Muscle of back (tissue), 11 donors: ENCODE measurements around the gene USP25. TPM values are rescaled to one million over a fixed set of nuclear protein-coding genes. Genes with fewer than 3 reads are reported as not detected.

Experiments
- DNase-seq, 3 donors: peaks; one replicate each; pipeline versions ENCODE4 v3.0.0 to v3.0.0-alpha.2; 2013
- polyA plus RNA-seq, 10 donors: library from polyadenylated mRNA; unstranded; fragments of 120-200 nt; gene quantifications; one replicate each; pipeline ENCODE4 v1.2.1, GENCODE V29; 2013; ENCODE audit not compliant: insufficient read length in 10 of 10

USP25 gene
- polyA plus RNA-seq, 10 donors: 30.3 to 58.4 (median 47.0) TPM

DNA sequence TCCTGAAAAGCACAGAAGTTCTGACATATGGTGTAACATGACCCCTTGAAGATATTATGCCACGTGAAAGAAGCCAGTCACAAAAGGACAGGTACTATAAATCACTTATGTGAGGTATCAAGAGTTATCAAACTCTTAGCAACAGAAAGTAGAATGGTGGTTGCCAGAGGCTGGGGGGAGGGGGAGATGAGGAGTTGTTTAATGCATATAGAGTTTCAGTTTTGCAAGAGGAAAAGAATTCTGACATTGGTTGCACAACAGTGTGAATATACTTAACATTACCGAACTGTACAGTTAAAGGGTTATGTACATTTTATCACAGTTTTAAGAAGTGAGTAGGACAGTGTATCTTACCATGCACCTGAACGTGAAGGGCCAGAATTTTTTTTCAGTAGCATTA is 80.0 kb downstream of the USP25 start:
- DNase-seq: no peak

DNA sequence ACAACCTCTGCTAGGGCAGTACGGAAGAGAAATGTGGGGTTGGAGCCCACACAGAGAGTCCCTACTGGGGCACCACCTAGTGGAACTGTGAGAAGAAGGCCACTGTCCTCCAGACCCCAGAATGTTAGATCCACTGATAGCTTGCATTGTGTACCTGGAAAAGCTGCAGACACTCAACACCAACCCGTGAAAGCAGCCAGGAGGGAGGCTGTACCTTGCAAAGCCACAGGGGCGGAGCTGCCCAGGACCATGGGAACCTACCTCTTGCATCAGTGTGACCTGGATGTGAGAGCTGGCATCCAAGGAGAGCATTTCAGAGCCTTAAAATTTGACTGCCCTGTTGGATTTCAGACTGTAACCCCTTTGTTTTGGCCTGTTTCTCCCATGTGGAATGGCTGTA is 85.5 kb downstream of the USP25 start:
- DNase-seq: no peak

DNA sequence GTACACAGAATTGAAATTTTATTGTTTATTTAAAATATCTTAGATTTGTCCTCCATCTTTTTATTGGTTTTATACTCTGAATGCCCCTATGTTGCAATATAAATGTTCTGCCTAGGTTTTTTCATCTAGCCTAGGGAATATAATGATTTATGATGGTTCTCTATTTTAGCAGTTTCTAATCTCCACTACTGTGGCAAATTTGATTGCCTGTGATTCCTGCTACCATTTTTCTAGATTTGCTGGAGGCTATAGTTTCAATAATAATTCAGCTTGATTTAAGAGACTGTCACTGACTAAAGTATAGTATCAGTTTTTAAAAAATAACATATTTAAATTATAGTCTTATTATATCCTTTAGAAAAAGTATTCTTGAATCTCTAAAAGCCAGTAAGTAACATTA is 90.5 kb downstream of the USP25 start:
- DNase-seq: no peak

DNA sequence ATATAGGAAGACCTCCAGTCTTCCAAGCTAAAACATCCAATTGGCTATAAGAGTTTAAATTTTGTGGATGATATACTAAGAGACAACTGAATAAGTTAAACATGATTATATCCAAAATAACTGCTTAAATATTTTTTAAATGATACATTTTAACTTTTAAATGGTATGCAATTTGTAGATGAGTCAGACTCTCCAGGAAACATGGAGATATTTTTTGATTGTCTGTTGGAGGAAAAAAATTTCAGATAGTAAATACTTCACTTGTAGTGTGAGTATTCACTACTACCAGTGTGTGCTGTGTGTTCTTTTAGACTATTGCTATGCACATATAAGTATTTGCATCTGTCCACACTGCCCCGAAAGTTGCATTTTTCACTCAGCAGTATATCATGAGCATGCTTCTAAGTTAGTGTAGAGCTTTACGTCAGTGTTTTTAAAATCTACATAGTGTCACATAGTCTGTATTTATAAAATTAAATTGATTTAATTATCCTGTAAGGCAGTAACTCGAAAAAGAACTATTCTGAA is 91.1 kb downstream of the USP25 start:
- DNase-seq: no peak

DNA sequence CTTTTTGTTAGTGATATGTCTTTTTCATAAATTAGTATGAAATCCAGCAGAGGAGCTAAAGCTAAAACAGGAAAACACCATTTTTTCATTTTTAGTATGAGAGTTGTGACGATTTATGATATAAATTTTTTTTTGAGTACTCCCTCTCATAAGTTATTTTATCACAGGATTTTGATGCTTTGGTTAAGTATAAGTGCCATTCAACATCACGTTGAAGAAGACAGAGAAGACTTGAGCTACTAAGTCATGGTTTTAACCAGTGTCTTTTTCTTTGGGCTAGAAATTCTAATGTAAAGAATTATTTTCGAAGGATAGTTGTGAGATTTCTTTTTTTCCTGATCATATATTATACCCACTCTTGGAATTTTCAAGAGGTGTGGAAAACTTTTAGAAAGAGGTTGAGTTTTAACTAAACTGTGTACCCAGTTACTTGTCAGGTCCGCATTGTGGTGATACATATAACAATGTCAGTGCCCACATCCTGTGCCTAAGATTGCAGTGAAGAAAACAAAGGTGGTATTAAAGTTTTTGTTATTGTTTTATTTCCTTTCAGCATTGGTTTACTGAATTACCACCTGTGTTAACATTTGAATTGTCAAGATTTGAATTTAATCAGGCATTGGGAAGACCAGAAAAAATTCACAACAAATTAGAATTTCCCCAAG is 93.8 kb downstream of the USP25 start:
- DNase-seq: no peak

DNA sequence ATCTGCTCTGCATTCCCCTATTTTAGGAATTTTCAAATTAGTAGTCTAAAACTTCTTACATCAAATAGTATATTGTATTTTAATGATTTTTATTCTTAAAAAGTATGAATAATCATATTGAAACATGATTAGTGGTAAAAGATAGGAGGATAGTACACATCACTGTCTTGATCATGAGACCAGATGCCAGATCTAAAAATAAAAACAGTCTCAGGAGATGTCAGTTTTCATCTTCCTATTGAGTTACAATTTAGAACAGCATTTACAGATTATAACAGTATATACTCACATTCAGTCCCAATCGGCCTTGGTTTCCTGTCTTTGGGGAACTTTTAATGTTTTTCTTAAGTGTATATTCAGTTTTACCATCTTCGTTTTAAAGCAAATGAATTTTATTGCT is 95.9 kb downstream of the USP25 start:
- DNase-seq: peak in 1 of 3 donors; percentile 20

DNA sequence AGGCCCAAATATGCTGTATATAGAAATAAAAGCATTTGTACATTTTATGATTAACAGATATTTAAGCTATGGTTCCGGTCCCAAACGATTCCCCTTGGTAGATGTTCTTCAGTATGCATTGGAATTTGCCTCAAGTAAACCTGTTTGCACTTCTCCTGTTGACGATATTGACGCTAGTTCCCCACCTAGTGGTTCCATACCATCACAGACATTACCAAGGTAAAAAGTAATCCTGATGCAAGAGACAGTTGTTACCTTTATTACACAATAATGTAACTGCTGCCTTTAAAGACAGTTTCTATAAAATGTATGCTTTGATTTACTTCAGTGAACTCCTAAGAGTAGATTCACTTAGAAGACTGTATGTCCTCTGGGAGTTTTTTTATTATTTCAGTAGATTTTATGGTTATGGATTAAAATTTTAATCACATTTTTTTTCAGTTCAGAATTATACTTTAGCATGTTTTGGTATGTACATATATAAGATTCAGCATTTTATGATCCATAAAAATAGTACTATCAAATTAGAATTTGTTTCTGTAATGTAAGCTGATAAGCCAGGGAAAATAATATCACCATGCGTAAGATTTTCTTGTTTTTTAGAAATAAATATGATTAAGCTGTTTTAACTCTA is 96.5 kb downstream of the USP25 start:
- peak in 2 of 3 donors; percentile 27 to 55 for DNase-seq

DNA sequence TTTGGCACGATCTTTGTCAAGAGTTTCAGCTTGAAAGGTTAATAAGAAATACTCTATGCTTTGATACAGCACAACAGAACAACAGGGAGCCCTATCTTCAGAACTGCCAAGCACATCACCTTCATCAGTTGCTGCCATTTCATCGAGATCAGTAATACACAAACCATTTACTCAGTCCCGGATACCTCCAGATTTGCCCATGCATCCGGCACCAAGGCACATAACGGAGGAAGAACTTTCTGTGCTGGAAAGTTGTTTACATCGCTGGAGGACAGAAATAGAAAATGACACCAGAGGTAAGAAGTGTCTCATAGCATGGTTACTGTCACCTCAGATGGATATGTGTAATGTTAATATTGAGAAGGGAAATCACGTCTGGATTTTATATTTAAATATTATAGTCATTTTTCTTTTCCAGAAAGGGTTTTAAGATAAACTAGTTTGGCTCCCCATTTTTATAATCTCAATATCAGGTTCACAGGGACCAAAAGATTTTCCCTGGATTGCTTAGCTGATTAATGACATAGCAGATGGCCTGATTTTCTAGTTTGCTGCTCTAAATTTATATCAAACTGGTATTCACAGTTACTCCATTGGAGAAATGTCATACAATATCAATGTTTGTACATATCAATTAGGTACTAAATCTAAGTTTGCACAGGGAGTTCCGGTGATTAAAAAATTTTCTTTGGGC is 97.3 kb downstream of the USP25 start:
- peak in 2 of 3 donors; percentile 22 to 27 for DNase-seq

DNA sequence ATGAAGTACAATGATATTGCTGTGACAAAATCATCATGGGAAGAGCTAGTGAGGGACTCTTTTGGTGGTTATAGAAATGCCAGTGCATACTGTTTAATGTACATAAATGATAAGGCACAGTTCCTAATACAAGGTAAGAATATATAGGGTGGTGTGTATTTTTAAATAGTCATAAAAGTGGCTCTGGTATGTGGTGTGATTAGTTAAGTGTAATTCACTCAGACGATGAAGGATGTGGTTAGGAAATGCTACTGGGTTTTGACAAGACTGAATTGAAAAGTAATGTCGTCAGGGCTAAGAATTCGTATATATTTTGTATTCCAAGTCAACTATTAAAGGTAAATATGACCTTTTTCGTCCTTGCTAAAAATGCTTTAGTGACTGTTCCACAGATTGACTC is 101.7 kb downstream of the USP25 start:
- DNase-seq: no peak

DNA sequence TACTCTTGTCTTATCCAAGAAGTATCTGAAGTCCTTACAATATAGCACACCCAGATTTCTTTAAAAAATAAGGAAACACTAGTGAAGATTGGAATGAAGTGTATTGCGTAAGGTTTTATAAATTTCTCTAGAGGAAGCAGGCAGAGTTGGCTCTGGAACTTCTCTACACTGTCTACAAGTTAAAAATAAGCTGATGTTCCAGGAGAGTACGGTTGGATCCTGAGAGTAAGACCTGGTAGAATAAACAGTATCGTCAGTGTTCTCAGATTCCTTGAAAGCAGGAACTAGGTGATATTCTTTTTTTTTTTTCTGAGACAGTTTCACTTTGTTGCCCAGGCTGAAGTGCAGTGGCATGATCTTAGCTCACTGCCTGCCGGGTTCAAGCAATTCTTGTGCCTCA is 107.9 kb downstream of the USP25 start:
- DNase-seq: peak in 1 of 3 donors; percentile 40

DNA sequence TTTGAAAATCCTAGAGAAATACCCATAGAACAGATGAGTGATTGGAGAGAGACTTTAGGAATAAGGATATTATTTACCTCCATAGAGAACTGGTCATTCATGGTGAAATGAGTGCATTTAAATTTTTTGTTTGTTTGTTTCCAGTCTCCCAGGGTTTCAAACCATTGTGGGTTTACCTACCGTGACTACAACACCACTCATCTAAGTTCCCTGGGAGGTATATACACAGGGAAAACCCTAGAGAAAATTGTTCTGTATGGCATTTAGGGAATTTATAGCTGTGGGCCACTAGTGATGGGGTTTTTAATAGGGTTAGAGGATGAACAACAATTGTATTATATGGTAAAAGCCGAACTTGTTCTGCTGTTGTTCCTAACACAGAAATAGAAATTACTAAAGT is 109.2 kb downstream of the USP25 start:
- no peak for DNase-seq

DNA sequence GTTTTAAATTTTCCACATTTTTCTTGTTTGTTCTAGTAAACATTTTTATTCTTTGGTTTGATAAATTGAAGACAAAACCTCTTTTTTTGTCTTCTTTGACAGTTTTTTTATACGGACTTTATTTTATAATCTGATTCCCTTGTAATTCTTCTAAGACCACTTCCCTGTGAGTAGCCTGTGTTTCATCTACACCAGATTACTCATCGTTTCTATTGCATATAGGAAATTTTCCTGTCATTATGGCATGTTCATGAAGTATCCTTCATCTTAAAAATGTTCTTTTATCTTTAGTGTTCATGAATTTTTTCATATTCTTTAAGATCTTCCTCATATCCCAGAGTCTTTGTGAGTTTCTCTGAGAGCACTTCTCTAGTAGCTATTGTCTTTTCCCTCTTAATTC is 109.8 kb downstream of the USP25 start:
- no peak for DNase-seq

DNA sequence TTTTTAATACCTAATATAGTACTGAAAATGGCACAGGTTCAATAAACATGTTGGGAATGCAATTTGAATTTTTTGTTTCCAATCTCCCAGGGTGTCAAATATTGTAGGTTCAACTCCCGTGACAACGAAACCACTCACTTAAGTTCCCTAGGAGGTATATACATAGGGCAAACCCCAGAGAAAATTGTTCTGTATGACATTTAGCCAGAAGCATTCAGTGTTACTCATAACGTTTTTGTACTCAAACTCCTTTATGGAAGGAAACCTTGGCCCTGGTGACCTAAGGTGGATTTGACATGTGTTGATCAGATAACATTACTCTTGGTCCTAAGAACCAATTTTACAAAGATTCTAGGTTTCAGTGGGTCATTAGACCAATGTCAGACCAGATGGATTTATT is 110.6 kb downstream of the USP25 start:
- no peak for DNase-seq

DNA sequence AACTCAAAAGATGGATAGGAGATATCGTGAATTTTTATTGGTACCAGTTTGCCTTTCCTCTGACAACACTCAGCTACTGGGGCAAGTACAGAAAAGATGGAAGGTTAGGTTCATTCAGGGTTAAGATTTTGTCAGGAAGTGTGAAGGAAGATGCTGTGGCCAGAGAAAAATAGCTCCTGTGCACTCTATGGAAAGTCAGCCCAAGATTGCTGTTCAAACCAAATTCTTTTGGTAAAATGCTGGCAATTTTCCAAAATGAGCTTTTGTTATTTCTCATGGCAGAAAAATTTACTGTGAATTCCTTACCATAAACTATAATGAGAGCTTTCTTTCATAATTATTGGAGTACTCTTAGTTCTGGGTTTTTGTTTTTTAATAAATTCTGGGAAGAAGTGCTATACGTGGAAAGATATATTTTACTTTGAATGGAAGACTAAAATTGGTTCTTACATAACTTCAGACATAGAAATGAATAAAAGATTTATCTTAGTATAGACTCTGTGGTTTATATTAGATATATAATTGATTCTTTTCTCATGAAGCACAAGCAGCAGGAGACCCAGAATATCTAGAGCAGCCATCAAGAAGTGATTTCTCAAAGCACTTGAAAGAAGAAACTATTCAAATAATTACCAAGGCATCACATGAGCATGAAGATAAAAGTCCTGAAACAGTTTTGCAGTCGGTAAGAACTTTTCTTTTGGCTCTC is 112.2 kb downstream of the USP25 start:
- peak in 1 of 3 donors; percentile 68 for DNase-seq

DNA sequence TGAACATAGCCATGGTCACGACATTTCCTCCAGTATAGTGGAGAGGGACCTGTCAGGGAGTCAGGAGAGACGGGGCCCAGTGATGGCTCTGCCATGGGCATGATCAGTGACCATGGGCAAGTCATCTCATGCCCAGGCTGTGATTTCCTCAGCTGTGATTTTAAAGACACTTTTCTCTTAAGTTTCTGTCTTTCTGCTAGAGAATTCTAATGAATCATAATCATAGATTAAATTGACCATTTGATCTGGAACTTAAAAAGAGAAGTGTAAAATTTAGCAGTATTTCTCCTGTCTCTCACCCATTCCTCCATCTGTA is 112.7 kb downstream of the USP25 start:
- DNase-seq: no peak

DNA sequence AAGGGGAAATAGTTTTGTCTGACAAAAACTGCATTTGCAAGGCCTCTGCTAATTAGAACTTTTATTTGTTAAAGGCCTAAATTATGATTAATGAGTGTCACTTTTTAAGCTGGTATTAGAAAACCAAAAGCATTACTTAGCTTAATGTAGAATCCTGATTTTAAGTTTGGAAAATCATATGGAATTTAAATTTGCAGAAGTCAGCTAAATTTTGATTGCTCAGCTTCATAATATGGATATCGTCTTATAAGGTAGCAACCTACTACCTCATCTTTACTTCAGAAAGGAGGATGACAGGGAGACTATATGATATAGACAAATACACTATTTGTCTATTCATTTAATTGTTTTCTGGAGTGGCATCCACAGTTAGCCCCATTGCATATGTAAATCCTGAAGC is 114.0 kb downstream of the USP25 start:
- DNase-seq: no peak

DNA sequence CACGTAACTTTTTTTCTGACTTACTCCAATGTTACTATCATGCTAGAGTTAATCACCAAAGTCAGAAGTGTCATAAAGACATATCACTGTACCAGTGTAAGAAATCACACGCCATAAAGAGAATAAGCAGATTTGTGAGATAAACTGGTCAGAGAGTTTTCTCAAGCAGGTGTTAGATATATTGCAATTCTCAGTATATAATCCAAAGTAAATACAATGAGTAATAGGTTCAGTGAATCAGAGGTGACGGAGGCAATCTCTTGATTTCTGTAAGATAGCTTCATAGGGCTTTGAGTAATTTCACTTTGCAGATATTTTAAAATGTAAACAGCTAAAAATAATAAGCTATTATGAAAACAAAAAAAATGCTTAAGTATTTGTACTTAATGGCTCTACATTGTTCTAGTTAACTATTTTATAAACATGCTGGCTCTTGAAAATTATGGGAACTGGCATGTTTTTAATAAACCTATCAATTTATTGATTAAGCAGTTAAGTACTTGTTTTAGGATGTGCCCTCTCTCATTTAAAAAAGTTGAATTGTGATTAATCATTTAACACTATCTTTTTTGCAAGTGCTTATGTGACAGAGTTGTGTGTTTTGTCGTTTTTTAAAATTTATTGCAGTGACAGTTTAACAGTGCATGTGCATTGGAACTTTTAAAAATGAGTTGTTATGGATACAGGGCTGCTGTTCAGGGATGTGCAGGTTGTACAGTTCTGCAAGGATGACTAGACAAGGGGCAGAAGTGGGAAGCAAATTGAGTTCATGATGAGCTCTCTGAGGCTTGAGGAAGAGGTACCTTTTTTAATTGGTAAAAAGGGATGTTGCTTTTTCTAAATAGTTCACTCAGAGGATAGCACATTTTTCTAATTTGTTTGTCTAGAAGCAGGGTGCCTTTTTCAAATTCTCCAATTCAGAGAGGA is 119.1 kb downstream of the USP25 start:
- DNase-seq: no peak

DNA sequence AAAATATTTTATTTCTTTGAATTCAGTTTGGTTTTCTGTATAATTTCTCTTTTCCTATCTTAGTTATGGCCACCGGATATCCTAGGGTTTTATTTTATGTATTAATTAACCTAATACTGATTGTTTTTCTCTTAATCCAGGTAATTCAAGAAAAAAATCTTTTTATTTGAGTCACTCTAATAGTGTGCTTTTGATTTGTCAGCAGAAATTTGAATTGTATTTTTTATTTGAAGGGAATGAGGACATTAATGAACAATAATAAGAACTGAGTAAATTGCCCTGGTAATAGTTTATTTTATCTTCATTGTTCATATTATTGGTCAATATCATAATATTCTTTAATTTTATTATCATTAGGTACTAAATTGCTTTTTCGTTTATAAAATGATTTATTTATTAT is 120.1 kb downstream of the USP25 start:
- DNase-seq: no peak

DNA sequence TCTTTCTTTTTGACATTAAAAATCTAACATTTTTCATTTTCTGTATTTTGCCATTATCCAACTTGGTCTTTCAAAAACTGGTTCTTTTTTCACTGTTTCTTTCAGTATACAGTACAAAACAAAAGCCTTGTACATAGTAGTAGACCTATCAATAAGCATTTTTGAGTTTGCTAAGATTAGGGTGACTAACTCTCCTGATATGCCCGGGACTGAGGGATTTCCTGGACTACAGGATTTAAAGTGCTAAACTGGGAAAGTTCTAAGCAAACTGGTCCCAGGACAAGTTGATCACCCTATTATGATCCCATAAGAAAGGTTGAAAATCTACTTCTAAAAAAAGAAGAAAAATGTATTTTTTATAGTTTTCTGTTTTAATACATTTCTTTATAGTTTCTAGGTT is 120.9 kb downstream of the USP25 start:
- no peak for DNase-seq

DNA sequence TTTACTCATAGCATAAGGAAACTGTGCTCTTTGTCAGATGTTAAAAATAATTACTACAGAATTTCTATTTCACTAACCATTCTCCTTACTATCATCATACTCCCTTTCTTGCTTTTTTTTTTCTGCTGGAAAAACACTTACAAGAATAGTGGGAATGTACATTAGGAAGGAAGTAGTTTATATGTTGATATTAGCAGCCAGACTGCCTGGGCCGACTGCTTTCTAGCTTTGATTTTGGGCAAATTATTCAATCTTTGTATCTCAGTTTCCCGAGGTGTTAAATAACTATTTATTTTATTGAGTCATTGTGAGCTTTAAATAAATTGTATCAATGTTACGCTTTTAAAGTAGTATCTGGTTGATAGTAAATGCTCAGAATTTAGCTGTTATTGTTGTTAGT is 122.4 kb downstream of the USP25 start:
- DNase-seq: no peak

DNA sequence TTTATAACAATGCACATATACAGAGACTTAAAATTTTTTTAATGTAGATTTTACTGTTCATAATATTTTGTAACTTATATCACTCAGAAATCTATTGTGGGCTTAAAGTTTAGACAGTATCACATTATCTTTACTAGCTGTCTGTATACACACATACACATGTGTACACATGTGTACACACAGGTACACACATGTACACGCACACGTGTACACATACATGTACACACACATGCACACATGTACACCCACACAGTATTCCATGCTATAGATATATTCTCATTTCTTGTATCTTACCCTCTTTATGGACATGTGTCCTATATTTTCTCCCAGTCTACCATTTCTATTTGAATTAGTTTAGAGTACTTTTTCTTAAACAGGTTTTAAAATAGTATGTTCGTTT is 123.3 kb downstream of the USP25 start:
- no peak for DNase-seq
